GM12878 (cell line): ENCODE measurements around the gene DAD1. TPM values are rescaled to one million over a fixed set of nuclear protein-coding genes. Genes with fewer than 3 reads are reported as not detected.
A peak's percentile ranks its signal among the peaks of the same experiment; 100 is the strongest.

Experiments
- ATF3 ChIP-seq: IDR thresholded peaks from 2 replicates; pipeline ENCODE4 v1.6.1; 2011; ENCODE audit warnings: low read depth, mild to moderate bottlenecking, low read length, moderate library complexity, borderline replicate concordance; ENCODE audit errors: extremely low read depth
- EP300 ChIP-seq, 2 experiments: fragments of 150-350 bp in 1 of 2; IDR thresholded peaks; 2 replicates each; pipeline ENCODE4 v1.6.1; 2011 to 2012; ENCODE audit warnings: low read depth in 2 of 2, low read length in 2 of 2, borderline replicate concordance in 1 of 2, improper control_type of control experiment in 1 of 2, inconsistent platforms in 1 of 2; ENCODE audit not compliant: control insufficient read depth in 1 of 2
- GATAD2B ChIP-seq: fragments of 450-650 bp; conservative IDR thresholded peaks from 2 replicates; pipeline ENCODE4 v1.6.1; 2017; ENCODE audit warnings: low read depth, mild to moderate bottlenecking, moderate library complexity
- IKZF1 ChIP-seq: fragments of 450-650 bp; conservative IDR thresholded peaks from 2 replicates; pipeline ENCODE4 v1.6.1; 2017; ENCODE audit warnings: antibody characterized with exemption, mild to moderate bottlenecking
- IRF4 ChIP-seq: IDR thresholded peaks from 2 replicates; pipeline ENCODE4 v1.6.1; 2011; ENCODE audit warnings: low read depth, low read length
- NFYB ChIP-seq: IDR thresholded peaks from 2 replicates; pipeline ENCODE4 v1.6.1; 2011; ENCODE audit warnings: low read depth, mild to moderate bottlenecking, low read length, improper control_type of control experiment, moderate library complexity; ENCODE audit not compliant: insufficient read depth
- NKRF ChIP-seq: fragments of 450-650 bp; conservative IDR thresholded peaks from 2 replicates; pipeline ENCODE4 v1.6.1; 2017; ENCODE audit warnings: mild to moderate bottlenecking, moderate library complexity
- PAX5 ChIP-seq: IDR thresholded peaks from 2 replicates; pipeline ENCODE4 v1.6.1; 2011; ENCODE audit warnings: low read depth, low read length, borderline replicate concordance
- POLR2A ChIP-seq: IDR thresholded peaks from 2 replicates; pipeline ENCODE4 v1.6.1; 2011; ENCODE audit warnings: low read depth, mild to moderate bottlenecking, low read length
- POU2F2 ChIP-seq: IDR thresholded peaks from 3 replicates; pipeline ENCODE4 v1.6.1; 2011; ENCODE audit warnings: low read depth, mild to moderate bottlenecking, low read length, borderline replicate concordance
- PRDM15 ChIP-seq: fragments of 450-650 bp; formaldehyde crosslinking; IDR thresholded peaks from 2 replicates; pipeline ENCODE4 v1.4.0; 2020; ENCODE audit warnings: mild to moderate bottlenecking, moderate library complexity
- RAD51 ChIP-seq: fragments of 450-650 bp; IDR thresholded peaks from 2 replicates; pipeline ENCODE4 v1.6.1; 2016; ENCODE audit warnings: moderate library complexity, mild to moderate bottlenecking, inconsistent platforms
- RELA ChIP-seq: fragments of 450-650 bp; IDR thresholded peaks from 2 replicates; pipeline ENCODE4 v1.8.0; 2014; ENCODE audit warnings: borderline replicate concordance; ENCODE audit not compliant: partially characterized antibody
- STAT3 ChIP-seq: IDR thresholded peaks from 2 replicates; pipeline ENCODE4 v1.6.1; 2011; ENCODE audit warnings: low read depth, low read length, improper control_type of control experiment
- TCF12 ChIP-seq: IDR thresholded peaks from 2 replicates; pipeline ENCODE4 v1.6.1; 2011; ENCODE audit warnings: low read depth, mild to moderate bottlenecking, low read length
- WRNIP1 ChIP-seq: IDR thresholded peaks from 2 replicates; pipeline ENCODE4 v1.6.1; 2011; ENCODE audit warnings: low read depth, low read length, improper control_type of control experiment, borderline replicate concordance
- polyA plus RNA-seq, 11 experiments: library from polyadenylated mRNA; depleted of rRNA in 4 of 11; unstranded in 6 of 11; stranded (reverse) in 5 of 11; fragments of >200 nt; fragmentation: Nextera tagmentation in 4 of 11; fragmentation: Illumina TruSeq in 1 of 11; extraction: Ambion mirVana in 4 of 11; extraction: Trizol in 1 of 11; gene quantifications; 1 replicate in 1 of 11; 2 replicates in 10 of 11; pipeline versions ENCODE4 v1.2.1 to v1.2.3, GENCODE V29; 2011 to 2016; ENCODE audit warnings: inconsistent platforms in 2 of 11, missing spikeins in 2 of 11, low read depth in 1 of 11
- total RNA-seq, 4 experiments: library from RNA; depleted of rRNA in 3 of 4; stranded (reverse); fragments of >200 nt in 3 of 4; fragmentation: Illumina TruSeq in 1 of 4; extraction: Trizol in 1 of 4; gene quantifications; 2 replicates each; pipeline versions ENCODE4 v1.2.1 to v1.2.3, GENCODE V29; 2013 to 2021
- TF ChIP-seq, protein P1 (sequence below): fragments of 450-650 bp; IDR thresholded peaks from 2 replicates; pipeline ENCODE4 v1.6.1; 2017; ENCODE audit warnings: borderline replicate concordance
- TF ChIP-seq, protein P2 (sequence below): IDR thresholded peaks from 2 replicates; pipeline ENCODE4 v1.6.1; 2012; ENCODE audit warnings: mild to moderate bottlenecking, low read depth, low read length

DAD1 gene
- total and polyA plus RNA-seq, 10 of the 15 experiments (the other 5 are each of a cell fraction or from before 2014, with no cell fraction given), result 161 to 920 (median 319) TPM

GRCh38 chr14:22536853-22537338, 52.1 kb downstream of the DAD1 start (continued):
- TF ChIP-seq PRDM15 (CRISPR knock-in tag), result no peak
- TF ChIP-seq NKRF, result no peak
- TF ChIP-seq, protein P1, sequence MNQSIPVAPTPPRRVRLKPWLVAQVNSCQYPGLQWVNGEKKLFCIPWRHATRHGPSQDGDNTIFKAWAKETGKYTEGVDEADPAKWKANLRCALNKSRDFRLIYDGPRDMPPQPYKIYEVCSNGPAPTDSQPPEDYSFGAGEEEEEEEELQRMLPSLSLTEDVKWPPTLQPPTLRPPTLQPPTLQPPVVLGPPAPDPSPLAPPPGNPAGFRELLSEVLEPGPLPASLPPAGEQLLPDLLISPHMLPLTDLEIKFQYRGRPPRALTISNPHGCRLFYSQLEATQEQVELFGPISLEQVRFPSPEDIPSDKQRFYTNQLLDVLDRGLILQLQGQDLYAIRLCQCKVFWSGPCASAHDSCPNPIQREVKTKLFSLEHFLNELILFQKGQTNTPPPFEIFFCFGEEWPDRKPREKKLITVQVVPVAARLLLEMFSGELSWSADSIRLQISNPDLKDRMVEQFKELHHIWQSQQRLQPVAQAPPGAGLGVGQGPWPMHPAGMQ, result no peak
- peak; percentile 85 for TF ChIP-seq POU2F2
- no peak for TF ChIP-seq STAT3
- peak; percentile 75 to 82; a peak in 3 of 4 replicates for TF ChIP-seq EP300 (IDR thresholded peaks at IDR 0.05; ENCODE audit: borderline replicate concordance in 1 of 2, control insufficient read depth in 1 of 2, low read depth in 2 of 2, low read length in 2 of 2)
- peak; percentile 92 for TF ChIP-seq IRF4
- TF ChIP-seq, protein P2, sequence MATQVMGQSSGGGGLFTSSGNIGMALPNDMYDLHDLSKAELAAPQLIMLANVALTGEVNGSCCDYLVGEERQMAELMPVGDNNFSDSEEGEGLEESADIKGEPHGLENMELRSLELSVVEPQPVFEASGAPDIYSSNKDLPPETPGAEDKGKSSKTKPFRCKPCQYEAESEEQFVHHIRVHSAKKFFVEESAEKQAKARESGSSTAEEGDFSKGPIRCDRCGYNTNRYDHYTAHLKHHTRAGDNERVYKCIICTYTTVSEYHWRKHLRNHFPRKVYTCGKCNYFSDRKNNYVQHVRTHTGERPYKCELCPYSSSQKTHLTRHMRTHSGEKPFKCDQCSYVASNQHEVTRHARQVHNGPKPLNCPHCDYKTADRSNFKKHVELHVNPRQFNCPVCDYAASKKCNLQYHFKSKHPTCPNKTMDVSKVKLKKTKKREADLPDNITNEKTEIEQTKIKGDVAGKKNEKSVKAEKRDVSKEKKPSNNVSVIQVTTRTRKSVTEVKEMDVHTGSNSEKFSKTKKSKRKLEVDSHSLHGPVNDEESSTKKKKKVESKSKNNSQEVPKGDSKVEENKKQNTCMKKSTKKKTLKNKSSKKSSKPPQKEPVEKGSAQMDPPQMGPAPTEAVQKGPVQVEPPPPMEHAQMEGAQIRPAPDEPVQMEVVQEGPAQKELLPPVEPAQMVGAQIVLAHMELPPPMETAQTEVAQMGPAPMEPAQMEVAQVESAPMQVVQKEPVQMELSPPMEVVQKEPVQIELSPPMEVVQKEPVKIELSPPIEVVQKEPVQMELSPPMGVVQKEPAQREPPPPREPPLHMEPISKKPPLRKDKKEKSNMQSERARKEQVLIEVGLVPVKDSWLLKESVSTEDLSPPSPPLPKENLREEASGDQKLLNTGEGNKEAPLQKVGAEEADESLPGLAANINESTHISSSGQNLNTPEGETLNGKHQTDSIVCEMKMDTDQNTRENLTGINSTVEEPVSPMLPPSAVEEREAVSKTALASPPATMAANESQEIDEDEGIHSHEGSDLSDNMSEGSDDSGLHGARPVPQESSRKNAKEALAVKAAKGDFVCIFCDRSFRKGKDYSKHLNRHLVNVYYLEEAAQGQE, result no peak
- TF ChIP-seq ATF3, result no peak
- TF ChIP-seq POLR2A, result peak; percentile 59
- peak; percentile 87 for TF ChIP-seq TCF12
- peak; percentile 91 for TF ChIP-seq GATAD2B
- no peak for TF ChIP-seq NFYB
- 0 out of 2 replicates have a peak, but pooled peaks have one; percentile 43 for TF ChIP-seq RAD51
- TF ChIP-seq RELA, result peak; percentile 59
- TF ChIP-seq IKZF1, result peak; percentile 92
- TF ChIP-seq WRNIP1, result no peak; the same call in 1 of the 2 replicates
- TF ChIP-seq PAX5, result peak; percentile 90
